ENCODE measurements around the gene GPR12. TPM values are rescaled to one million over a fixed set of nuclear protein-coding genes. Genes with fewer than 3 reads are reported as not detected.

Gene GPR12
- total RNA-seq, 1 donor from 2014 or later, result not detected

DNA sequence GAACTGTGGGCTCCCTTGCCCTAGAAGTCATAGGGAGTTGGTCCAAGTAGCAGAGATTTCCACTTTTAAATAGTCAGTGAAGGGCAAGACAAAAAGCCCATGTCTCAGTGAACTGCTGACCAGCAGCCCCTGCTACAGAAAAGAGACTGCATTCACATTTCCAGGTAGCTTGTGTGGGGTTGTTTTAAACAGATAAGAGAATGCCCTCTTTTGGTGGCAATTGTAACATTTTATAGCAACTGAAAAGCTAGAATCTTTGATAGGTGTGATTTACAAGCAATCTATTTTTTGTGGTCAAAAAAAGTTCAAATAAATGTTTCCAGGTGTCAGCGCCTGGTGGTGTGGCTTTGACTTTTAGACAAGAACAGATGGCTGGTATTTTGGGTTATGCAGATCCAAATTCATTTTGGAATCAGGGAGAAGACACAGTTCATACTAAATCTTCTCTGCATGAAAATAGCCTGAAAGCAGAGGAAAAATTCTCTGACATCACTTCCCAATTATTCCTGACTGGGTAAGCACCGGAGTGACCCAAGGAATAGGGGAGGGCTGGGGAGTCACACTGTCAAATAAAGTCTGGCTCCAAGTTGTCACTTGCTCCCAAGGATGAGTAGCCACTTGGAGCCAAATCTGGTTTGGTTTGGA, 26.2 kb upstream of the GPR12 start:
- ChIA-PET CTCF (no interaction called here), POLR2A (no interaction called here)
- DNase-seq, result no peak
- H3K27ac Mint-ChIP-seq, result no peak overlapping the region
- H3K36me3 Mint-ChIP-seq (ENCODE audit: low read depth), result no peaks in the 10 kb centered on the region
- ATAC-seq (ENCODE audit: low read depth), result no peak
- peaks cover 4% of the 10 kb centered on the region for H3K9me3 Mint-ChIP-seq
- H3K4me3 Mint-ChIP-seq, result peak overlapping the region; percentile 32
- peaks cover 2% of the 10 kb centered on the region for H3K27me3 Mint-ChIP-seq
- no peak for TF ChIP-seq CTCF (IDR thresholded peaks at IDR 0.05)
- intact Hi-C loops (cut with micrococcal nuclease), result loop anchor here (5.0 to 10.0 kb wide), 3 partner anchors 304 to 1928 kb away; partner anchors contain the start of genes LNX2, POLR1D and SLC46A3
- peaks cover 22% of the 10 kb centered on the region for H3K4me1 Mint-ChIP-seq

GRCh38 chr13:26785838-26786630, 25.4 kb upstream of the GPR12 start:
- H3K36me3 Mint-ChIP-seq (ENCODE audit: low read depth), result no peaks in the 10 kb centered on the region
- ATAC-seq (ENCODE audit: low read depth) (peak; percentile 66), DNase-seq (peak; percentile 50)
- intact Hi-C loops (cut with micrococcal nuclease), result loop anchor here (2.0 to 10.0 kb wide), 4 partner anchors 304 to 1929 kb away; partner anchors contain the start of genes LNX2, POLR1D and SLC46A3
- ChIA-PET POLR2A (interaction anchor here (0.9 kb wide), 1 partner anchor 599 kb away, joined by 4 read pairs; no protein-coding TSS in a partner anchor), CTCF (no interaction called here)
- peak overlapping the region; percentile 86 for H3K4me3 Mint-ChIP-seq
- peak overlapping the region; percentile 80 for H3K27ac Mint-ChIP-seq
- no peak for TF ChIP-seq CTCF (IDR thresholded peaks at IDR 0.05)
- peaks cover 6% of the 10 kb centered on the region for H3K9me3 Mint-ChIP-seq
- H3K27me3 Mint-ChIP-seq, result peaks cover 3% of the 10 kb centered on the region
- peaks cover 22% of the 10 kb centered on the region for H3K4me1 Mint-ChIP-seq

DNA sequence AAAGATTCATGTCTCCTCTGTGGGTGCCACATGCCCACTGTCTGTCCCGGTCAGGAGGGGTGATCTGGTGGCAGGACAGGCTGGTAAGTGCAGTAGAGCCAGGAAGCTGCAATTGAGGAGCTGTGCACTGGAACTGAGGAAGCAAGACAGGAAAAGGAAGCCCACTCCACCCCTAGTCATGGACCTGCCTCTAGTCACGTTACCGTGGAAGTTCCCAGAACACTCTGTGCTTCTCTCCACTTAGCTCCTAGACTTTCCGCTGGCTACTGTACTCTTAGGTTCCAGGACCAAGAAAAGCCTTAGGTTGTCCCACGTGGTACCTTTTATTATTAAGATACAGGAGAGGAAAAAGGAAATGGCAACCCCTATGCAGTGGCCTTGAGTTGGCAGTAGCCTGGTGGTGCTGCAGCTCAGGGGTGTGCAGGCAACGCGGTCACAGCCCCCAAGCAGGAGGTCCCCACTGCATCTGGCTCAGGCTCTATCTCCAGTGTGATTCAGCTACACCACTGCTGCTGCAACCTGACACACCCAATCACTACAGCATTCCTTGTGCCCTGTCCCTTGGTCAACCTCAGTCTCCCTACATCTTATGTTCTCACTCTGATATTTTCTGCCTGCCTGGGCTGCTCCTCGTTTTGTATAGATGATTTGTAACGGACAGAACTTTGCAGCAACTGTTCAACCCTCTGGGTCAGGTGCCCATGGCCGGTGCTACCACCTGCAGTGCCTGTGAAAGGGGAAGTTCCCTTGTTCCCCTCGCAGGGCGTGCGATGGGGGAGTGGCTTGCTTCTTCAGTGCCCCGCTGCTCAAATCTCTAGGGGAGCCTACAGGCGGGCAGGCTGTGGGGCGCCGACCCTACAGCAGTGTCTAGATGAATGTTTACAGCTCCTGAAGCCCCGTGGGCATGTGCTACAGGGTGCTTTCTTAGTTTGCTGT, 24.4 kb upstream of the GPR12 start:
- Mint-ChIP-seq H3K9me3 (peaks cover 6% of the 10 kb centered on the region), H3K27ac (peak overlapping the region; percentile 80), H3K36me3 (ENCODE audit: low read depth) (no peaks in the 10 kb centered on the region), H3K4me3 (peak overlapping the region; percentile 86), H3K27me3 (peaks cover 7% of the 10 kb centered on the region), H3K4me1 (peaks cover 22% of the 10 kb centered on the region)
- POLR2A ChIA-PET, result interaction anchor here (0.9 kb wide), 1 partner anchor 598 kb away, joined by 4 read pairs; no protein-coding TSS in a partner anchor
- intact Hi-C loops (cut with micrococcal nuclease), result loop anchor here (2.0 to 10.0 kb wide), 4 partner anchors 303 to 1930 kb away; partner anchors contain the start of genes LNX2, POLR1D and SLC46A3
- CTCF ChIA-PET, result no interaction called here
- TF ChIP-seq CTCF (IDR thresholded peaks at IDR 0.05), result no peak
- ATAC-seq (ENCODE audit: low read depth) (peak; percentile 93), DNase-seq (peak; percentile 50)

DNA sequence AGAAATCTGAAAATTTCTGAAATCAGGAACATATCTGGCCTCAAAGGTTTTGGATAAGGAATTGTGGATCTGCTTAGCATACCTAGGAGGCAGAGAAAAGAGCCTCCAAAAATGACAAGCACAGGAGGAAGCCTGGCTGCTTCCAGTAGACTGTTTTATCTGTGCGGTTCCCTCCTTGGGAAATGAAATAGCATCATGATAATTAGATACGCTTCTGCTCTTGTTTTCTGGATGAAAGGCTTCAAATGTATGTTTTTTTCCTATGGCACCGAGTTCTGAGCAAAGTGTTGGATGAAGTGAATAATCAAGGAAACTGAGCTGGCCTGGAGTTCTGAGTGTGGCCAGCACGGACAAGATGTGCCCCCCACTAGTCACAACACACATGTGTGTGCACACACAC, 19.8 kb upstream of the GPR12 start:
- peaks cover 6% of the 10 kb centered on the region for H3K9me3 Mint-ChIP-seq
- H3K27me3 Mint-ChIP-seq, result peaks cover 12% of the 10 kb centered on the region
- H3K36me3 Mint-ChIP-seq (ENCODE audit: low read depth), result no peaks in the 10 kb centered on the region
- H3K27ac Mint-ChIP-seq, result no peak overlapping the region
- ChIA-PET POLR2A (no interaction called here), CTCF (no interaction called here)
- ATAC-seq (ENCODE audit: low read depth) (no peak), DNase-seq (no peak)
- H3K4me3 Mint-ChIP-seq, result no peak overlapping the region
- no peak for TF ChIP-seq CTCF (IDR thresholded peaks at IDR 0.05)
- H3K4me1 Mint-ChIP-seq, result peaks cover 10% of the 10 kb centered on the region
- intact Hi-C loops (cut with micrococcal nuclease), result loop anchor here (10.0 kb wide), 1 partner anchor 1934 kb away; the partner anchor contains the start of gene SLC46A3

Data from activated B cell treated with CpG ODN at 0.5 μM for 24 hours (primary cell).